GM21576 (cell line): ENCODE results near the gene PDSS2.
A peak's percentile ranks its signal among the peaks of the same experiment; 100 is the strongest.
"Not testable (repeated sequence)": the region's sequence is repeated elsewhere in the genome, so short reads cannot be mapped to it uniquely, and the experiment has no call there.

Source experiments
- ATAC-seq: cut with Tn5 transposase; IDR thresholded peaks from one replicate; pipeline ENCODE4 v1.9.1; 2021; ENCODE audit warnings: mild to moderate bottlenecking, moderate library complexity; ENCODE audit not compliant: unreplicated experiment

PDSS2 gene

GRCh38 chr6:107475360-107475759, 16.0 kb upstream of the PDSS2 start:
- ATAC-seq = not testable (repeated sequence)

GRCh38 chr6:107473660-107474059, 14.3 kb upstream of the PDSS2 start:
- ATAC-seq = no peak

- no peak for ATAC-seq
These were observed 11.0 kb upstream of the PDSS2 start for GRCh38 chr6:107470364-107470763.

- ATAC-seq = no peak
These were observed 6.7 kb upstream of the PDSS2 start for GRCh38 chr6:107466062-107466461.

GRCh38 chr6:107460083-107460631, 793 bp upstream of the PDSS2 start:
- ATAC-seq = no peak

- ATAC-seq = peak; percentile 33
These were observed 587 bp downstream of the PDSS2 start for GRCh38 chr6:107458672-107459282.

GRCh38 chr6:107448776-107449175, 10.6 kb downstream of the PDSS2 start:
- ATAC-seq = no peak

- ATAC-seq = no peak
These were observed 11.6 kb downstream of the PDSS2 start for GRCh38 chr6:107447663-107448216.

GRCh38 chr6:107444277-107444676, 15.1 kb downstream of the PDSS2 start:
- ATAC-seq = no peak

- no peak for ATAC-seq
These were observed 15.6 kb downstream of the PDSS2 start for GRCh38 chr6:107443608-107444267.

- ATAC-seq = no peak
These were observed 16.3 kb downstream of the PDSS2 start for GRCh38 chr6:107442938-107443607.

GRCh38 chr6:107441682-107442081, 17.7 kb downstream of the PDSS2 start:
- no peak for ATAC-seq

GRCh38 chr6:107440936-107441335, 18.4 kb downstream of the PDSS2 start:
- no peak for ATAC-seq

GRCh38 chr6:107439406-107439805, 20.0 kb downstream of the PDSS2 start:
- no peak for ATAC-seq

- ATAC-seq = no peak
These were observed 21.7 kb downstream of the PDSS2 start for GRCh38 chr6:107437691-107438090.

- ATAC-seq = no peak
These were observed 22.5 kb downstream of the PDSS2 start for GRCh38 chr6:107436881-107437280.

- no peak for ATAC-seq
These were observed 23.6 kb downstream of the PDSS2 start for GRCh38 chr6:107435798-107436197.

- ATAC-seq = no peak
These were observed 24.6 kb downstream of the PDSS2 start for GRCh38 chr6:107434812-107435211.

GRCh38 chr6:107425951-107426350, 33.4 kb downstream of the PDSS2 start:
- ATAC-seq = not testable (repeated sequence)

- ATAC-seq = no peak
These were observed 35.8 kb downstream of the PDSS2 start for GRCh38 chr6:107423474-107423990.

GRCh38 chr6:107421696-107422256, 37.6 kb downstream of the PDSS2 start:
- ATAC-seq = no peak
